ENCODE measurements around the gene LEF1. TPM values are rescaled to one million over a fixed set of nuclear protein-coding genes. Genes with fewer than 3 reads are reported as not detected.

Gene LEF1
- total and polyA plus RNA-seq, 2 donors (not counting 1 experiment from before 2014, with no cell fraction given), result 1.8 to 2.6 TPM

GRCh38 chr4:108103099-108103862 lies 65.5 kb downstream of the LEF1 start:
- no peak overlapping the region for H3K4me2 ChIP-seq (ENCODE audit: extremely low read depth, insufficient read depth, low read length)
- no peaks in the 10 kb centered on the region for H3K9me3 ChIP-seq (ENCODE audit: control insufficient read depth, insufficient read depth, low read depth, low read length)
- H3K27me3 ChIP-seq (ENCODE audit: control insufficient read depth, insufficient read depth, low read length), result no peaks in the 10 kb centered on the region
- TF ChIP-seq EZH2 (IDR thresholded peaks at IDR 0.05; ENCODE audit: low read length, missing control alignments), result no peak
- no peak overlapping the region for H3K27ac ChIP-seq (ENCODE audit: insufficient read depth, low read length)
- no peaks in the 10 kb centered on the region for H3K36me3 ChIP-seq (ENCODE audit: control insufficient read depth, insufficient read depth, low read length)
- no peaks in the 10 kb centered on the region for H3K4me1 ChIP-seq (ENCODE audit: control insufficient read depth, extremely low read depth, insufficient read depth, low read length)
- no peaks in the 10 kb centered on the region for H3K79me2 ChIP-seq (ENCODE audit: control insufficient read depth, insufficient read depth, low read length)
- H2AFZ ChIP-seq (ENCODE audit: low read length), result no peak overlapping the region
- DNase-seq (ENCODE audit: low read depth in 2 of 2), result peak in 1 of 2 donors; percentile 20
- no peaks in the 10 kb centered on the region for H4K20me1 ChIP-seq (ENCODE audit: control insufficient read depth, extremely low read depth, insufficient read depth, low read length)
- H3K4me3 ChIP-seq (replicated peaks in 1 of 4; ENCODE audit: control extremely low read depth in 1 of 4, insufficient read depth in 1 of 4, low read depth in 3 of 4, low read length in 4 of 4), result no peak overlapping the region
- H3K9ac ChIP-seq (ENCODE audit: insufficient read depth, low read length), result no peak overlapping the region

GRCh38 chr4:108100827-108101226 lies 67.9 kb downstream of the LEF1 start:
- Histone ChIP-seq H3K79me2 (ENCODE audit: control insufficient read depth, insufficient read depth, low read length) (no peaks in the 10 kb centered on the region), H3K4me3 (replicated peaks in 1 of 4; ENCODE audit: control extremely low read depth in 1 of 4, insufficient read depth in 1 of 4, low read depth in 3 of 4, low read length in 4 of 4) (no peak overlapping the region), H3K9me3 (ENCODE audit: control insufficient read depth, insufficient read depth, low read depth, low read length) (no peaks in the 10 kb centered on the region), H3K36me3 (ENCODE audit: control insufficient read depth, insufficient read depth, low read length) (no peaks in the 10 kb centered on the region), H3K27ac (ENCODE audit: insufficient read depth, low read length) (no peak overlapping the region), H3K4me2 (ENCODE audit: extremely low read depth, insufficient read depth, low read length) (no peak overlapping the region), H4K20me1 (ENCODE audit: control insufficient read depth, extremely low read depth, insufficient read depth, low read length) (no peaks in the 10 kb centered on the region), H3K9ac (ENCODE audit: insufficient read depth, low read length) (no peak overlapping the region), H3K27me3 (ENCODE audit: control insufficient read depth, insufficient read depth, low read length) (no peaks in the 10 kb centered on the region), H3K4me1 (ENCODE audit: control insufficient read depth, extremely low read depth, insufficient read depth, low read length) (no peaks in the 10 kb centered on the region), H2AFZ (ENCODE audit: low read length) (no peak overlapping the region)
- TF ChIP-seq CTCF (conservative IDR thresholded peaks at IDR 0.05 in 1 of 2, IDR thresholded peaks at IDR 0.05 in 1 of 2; ENCODE audit: low read depth in 1 of 2, low read length in 2 of 2) (no peak), EZH2 (IDR thresholded peaks at IDR 0.05; ENCODE audit: low read length, missing control alignments) (no peak)
- no peak for DNase-seq (ENCODE audit: low read depth in 2 of 2)

GRCh38 chr4:108099838-108100237 lies 68.9 kb downstream of the LEF1 start:
- Histone ChIP-seq H3K79me2 (ENCODE audit: control insufficient read depth, insufficient read depth, low read length) (no peaks in the 10 kb centered on the region), H3K9me3 (ENCODE audit: control insufficient read depth, insufficient read depth, low read depth, low read length) (no peaks in the 10 kb centered on the region), H3K27me3 (ENCODE audit: control insufficient read depth, insufficient read depth, low read length) (no peaks in the 10 kb centered on the region), H3K27ac (ENCODE audit: insufficient read depth, low read length) (no peak overlapping the region), H3K36me3 (ENCODE audit: control insufficient read depth, insufficient read depth, low read length) (no peaks in the 10 kb centered on the region), H3K4me2 (ENCODE audit: extremely low read depth, insufficient read depth, low read length) (no peak overlapping the region), H3K4me1 (ENCODE audit: control insufficient read depth, extremely low read depth, insufficient read depth, low read length) (no peaks in the 10 kb centered on the region), H2AFZ (ENCODE audit: low read length) (no peak overlapping the region), H4K20me1 (ENCODE audit: control insufficient read depth, extremely low read depth, insufficient read depth, low read length) (no peaks in the 10 kb centered on the region), H3K4me3 (replicated peaks in 1 of 4; ENCODE audit: control extremely low read depth in 1 of 4, insufficient read depth in 1 of 4, low read depth in 3 of 4, low read length in 4 of 4) (no peak overlapping the region), H3K9ac (ENCODE audit: insufficient read depth, low read length) (no peak overlapping the region)
- TF ChIP-seq EZH2 (IDR thresholded peaks at IDR 0.05; ENCODE audit: low read length, missing control alignments) (no peak), CTCF (conservative IDR thresholded peaks at IDR 0.05 in 1 of 2, IDR thresholded peaks at IDR 0.05 in 1 of 2; ENCODE audit: low read depth in 1 of 2, low read length in 2 of 2) (no peak)
- no peak for DNase-seq (ENCODE audit: low read depth in 2 of 2)
